Liver (tissue), 9 donors: Measurements from ENCODE around the gene SLC6A8. TPM values are rescaled to one million over a fixed set of nuclear protein-coding genes. Genes with fewer than 3 reads are reported as not detected.

Experiments
- DNase-seq: peaks from one replicate; pipeline ENCODE4 v3.0.0-alpha.2; 2017; ENCODE audit warnings: low spot score
- H3K27ac ChIP-seq, 2 donors: one replicate each; pipeline ENCODE4 v1.7.0; 2013; ENCODE audit warnings: inconsistent platforms in 2 of 2, low read length in 2 of 2, control low read depth in 1 of 2, low read depth in 1 of 2, mild to moderate bottlenecking in 1 of 2
- H3K27me3 ChIP-seq, 4 donors: one replicate each; pipeline versions ENCODE4 v1.6.1 to v1.7.0; 2013; ENCODE audit warnings: low read length in 3 of 4, inconsistent platforms in 1 of 4, mild to moderate bottlenecking in 1 of 4, moderate library complexity in 1 of 4; ENCODE audit not compliant: control insufficient read depth in 4 of 4, insufficient read depth in 4 of 4
- H3K36me3 ChIP-seq, 4 donors: one replicate each; pipeline versions ENCODE4 v1.6.1 to v1.7.0; 2013; ENCODE audit warnings: low read length in 3 of 4, mild to moderate bottlenecking in 3 of 4, low read depth in 1 of 4, moderate library complexity in 1 of 4; ENCODE audit not compliant: control insufficient read depth in 4 of 4, insufficient read depth in 3 of 4
- H3K4me1 ChIP-seq, 4 donors: one replicate each; pipeline versions ENCODE4 v1.6.1 to v1.7.0; 2013; ENCODE audit warnings: low read length in 3 of 4, mild to moderate bottlenecking in 3 of 4, moderate library complexity in 1 of 4; ENCODE audit not compliant: control insufficient read depth in 4 of 4, insufficient read depth in 4 of 4
- H3K4me3 ChIP-seq, 3 donors: one replicate each; pipeline versions ENCODE4 v1.6.1 to v1.7.0; 2013; ENCODE audit warnings: low read length in 3 of 3, control low read depth in 1 of 3, low read depth in 1 of 3, mild to moderate bottlenecking in 1 of 3
- H3K9ac ChIP-seq, 2 donors: one replicate each; pipeline ENCODE4 v1.7.0; 2013; ENCODE audit warnings: low read length in 2 of 2, mild to moderate bottlenecking in 2 of 2, moderate library complexity in 2 of 2, control low read depth in 1 of 2, low read depth in 1 of 2
- H3K9me3 ChIP-seq, 4 donors: one replicate each; pipeline versions ENCODE4 v1.6.1 to v1.7.0; 2013; ENCODE audit warnings: low read length in 3 of 4; ENCODE audit not compliant: control insufficient read depth in 4 of 4
- EGR1 ChIP-seq, 2 donors: IDR thresholded peaks; 2 replicates each; pipeline ENCODE4 v1.6.1; 2016 to 2018; ENCODE audit warnings: antibody characterized with exemption in 2 of 2, low read depth in 2 of 2
- FOXA1 ChIP-seq: IDR thresholded peaks from 2 replicates; pipeline ENCODE4 v1.6.1; 2016; ENCODE audit warnings: antibody characterized with exemption
- FOXA2 ChIP-seq: IDR thresholded peaks from 2 replicates; pipeline ENCODE4 v1.6.1; 2016; ENCODE audit warnings: antibody characterized with exemption
- HNF4A ChIP-seq, 2 donors: conservative IDR thresholded peaks; 2 replicates each; pipeline ENCODE4 v1.6.1; 2016; ENCODE audit warnings: antibody characterized with exemption in 2 of 2, mild to moderate bottlenecking in 2 of 2
- HNF4G ChIP-seq: IDR thresholded peaks from 2 replicates; pipeline ENCODE4 v1.6.1; 2016; ENCODE audit warnings: antibody characterized with exemption
- JUND ChIP-seq, 2 donors: IDR thresholded peaks; 2 replicates each; pipeline ENCODE4 v1.6.1; 2016; ENCODE audit warnings: antibody characterized with exemption in 2 of 2
- NR2F2 ChIP-seq: IDR thresholded peaks from 2 replicates; pipeline ENCODE4 v1.6.1; 2016; ENCODE audit warnings: antibody characterized with exemption
- RAD21 ChIP-seq, 2 donors: IDR thresholded peaks; 2 replicates each; pipeline ENCODE4 v1.6.1; 2016; ENCODE audit warnings: antibody characterized with exemption in 2 of 2, mild to moderate bottlenecking in 2 of 2
- RXRA ChIP-seq, 2 donors: IDR thresholded peaks; 2 replicates each; pipeline ENCODE4 v1.6.1; 2017 to 2018; ENCODE audit warnings: antibody characterized with exemption in 2 of 2, mild to moderate bottlenecking in 1 of 2
- SP1 ChIP-seq: IDR thresholded peaks from 2 replicates; pipeline ENCODE4 v1.6.1; 2018; ENCODE audit warnings: antibody characterized with exemption, mild to moderate bottlenecking
- TAF1 ChIP-seq: conservative IDR thresholded peaks from 2 replicates; pipeline ENCODE4 v1.6.1; 2016; ENCODE audit warnings: antibody characterized with exemption, mild to moderate bottlenecking
- WGBS: extraction: QIAGEN DNeasy Blood & Tissue Kit; methylation state at CpG from one replicate; pipeline ENCODE4 v1.1.7; 2013; 5-methylcytosine and 5-hydroxymethylcytosine counted together
- polyA plus RNA-seq, 2 donors: library from polyadenylated mRNA; stranded (reverse) in 1 of 2; unstranded in 1 of 2; fragments of 200-250 nt in 1 of 2; fragments of >200 nt in 1 of 2; fragmentation: Nextera tagmentation in 1 of 2; extraction: Ambion mirVana in 1 of 2; gene quantifications; one replicate each; pipeline versions ENCODE4 v1.2.1 to v1.2.3, GENCODE V29; 2013 to 2015
- total RNA-seq, 2 donors: library from RNA; depleted of rRNA; stranded (reverse); fragments of >200 nt; gene quantifications; one replicate each; pipeline ENCODE4 v1.2.3, GENCODE V29; 2014
- TF ChIP-seq, protein P1 (sequence below): IDR thresholded peaks from 2 replicates; pipeline ENCODE4 v1.6.1; 2016; ENCODE audit warnings: antibody characterized with exemption
- TF ChIP-seq, protein P2 (sequence below): IDR thresholded peaks from 2 replicates; pipeline ENCODE4 v1.6.1; 2016; ENCODE audit warnings: antibody characterized with exemption
- TF ChIP-seq, protein P3 (sequence below): fragments of 150-350 bp; IDR thresholded peaks from 2 replicates; pipeline ENCODE4 v1.5.1; 2017; ENCODE audit warnings: improper control_type of control experiment, low read depth, low read length; ENCODE audit not compliant: missing input control
- TF ChIP-seq, protein P4 (sequence below): IDR thresholded peaks from 2 replicates; pipeline ENCODE4 v1.6.1; 2016; ENCODE audit warnings: antibody characterized with exemption
- donor health status: healthy.
- donor health status: healthy.
- donor health status: healthy.
- donor health status: healthy.
- donor health status: healthy.

SLC6A8 gene
- total and polyA plus RNA-seq, 4 donors = 0.25 to 44.4 (median 1.4) TPM

DNA sequence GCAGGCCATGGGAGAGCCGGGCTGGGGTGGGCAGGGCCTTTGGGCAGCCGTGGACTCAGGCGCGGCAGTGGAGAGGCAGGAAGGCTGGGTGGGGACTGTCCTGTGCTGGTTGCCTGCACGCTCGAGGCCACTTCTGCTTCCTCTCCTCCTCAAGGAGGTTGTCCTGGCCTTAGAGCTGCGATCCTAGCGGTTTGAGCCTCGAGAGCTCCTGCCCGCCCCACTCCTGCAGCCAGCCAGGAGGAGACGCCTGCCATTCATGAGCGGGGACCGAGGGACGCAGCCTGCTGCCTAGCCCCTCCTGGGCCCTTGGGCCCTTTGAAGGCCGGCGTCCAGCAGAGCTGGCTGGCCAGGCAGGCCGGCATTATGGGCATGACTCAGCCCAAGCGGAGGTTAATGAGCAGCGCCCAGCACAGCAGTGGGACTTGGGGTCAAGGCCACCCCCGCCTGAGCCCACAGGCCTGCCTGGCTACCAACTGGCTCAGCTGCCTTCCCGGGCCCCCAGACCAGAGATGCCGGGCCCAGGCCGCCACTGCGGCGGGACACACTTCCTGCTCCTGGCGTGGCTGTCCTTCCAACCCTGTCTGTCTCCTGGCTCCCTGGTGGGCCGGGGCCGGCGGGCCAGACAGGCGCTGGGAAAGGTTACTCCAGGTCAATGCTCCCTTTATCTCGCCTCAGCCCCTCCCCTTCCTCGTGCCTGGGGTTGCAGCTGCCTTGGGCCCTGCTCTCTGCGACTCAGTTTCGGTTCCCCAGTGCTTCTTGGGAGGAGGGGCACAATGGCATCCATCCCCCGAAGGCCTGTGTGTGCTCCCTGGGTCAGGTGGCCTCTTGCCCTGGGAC is 38.8 kb downstream of the SLC6A8 start:
- peak; percentile 44 for DNase-seq
- 11% methylated on average over 35 of the region's 35 CpGs for WGBS
- peak overlapping the region in 1 of 3 donors; percentile 82 for H3K4me3 ChIP-seq
- TF ChIP-seq NR2F2 (peak; percentile 25), FOXA2 (no peak), TAF1 (no peak), RAD21 (IDR thresholded peaks at IDR 0.05) (no peak), SP1 (peak; percentile 32), FOXA1 (no peak), JUND (IDR thresholded peaks at IDR 0.05) (no peak), HNF4G (no peak), EGR1 (IDR thresholded peaks at IDR 0.05; ENCODE audit: low read depth in 2 of 2) (no peak), HNF4A (conservative IDR thresholded peaks at IDR 0.05) (peak in 1 of 2 donors; percentile 25), RXRA (IDR thresholded peaks at IDR 0.05) (peak; percentile 64 to 74)
- TF ChIP-seq, protein P1, sequence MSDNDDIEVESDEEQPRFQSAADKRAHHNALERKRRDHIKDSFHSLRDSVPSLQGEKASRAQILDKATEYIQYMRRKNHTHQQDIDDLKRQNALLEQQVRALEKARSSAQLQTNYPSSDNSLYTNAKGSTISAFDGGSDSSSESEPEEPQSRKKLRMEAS = no peak
- TF ChIP-seq, protein P2, sequence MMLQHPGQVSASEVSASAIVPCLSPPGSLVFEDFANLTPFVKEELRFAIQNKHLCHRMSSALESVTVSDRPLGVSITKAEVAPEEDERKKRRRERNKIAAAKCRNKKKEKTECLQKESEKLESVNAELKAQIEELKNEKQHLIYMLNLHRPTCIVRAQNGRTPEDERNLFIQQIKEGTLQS = no peak
- TF ChIP-seq, protein P3, sequence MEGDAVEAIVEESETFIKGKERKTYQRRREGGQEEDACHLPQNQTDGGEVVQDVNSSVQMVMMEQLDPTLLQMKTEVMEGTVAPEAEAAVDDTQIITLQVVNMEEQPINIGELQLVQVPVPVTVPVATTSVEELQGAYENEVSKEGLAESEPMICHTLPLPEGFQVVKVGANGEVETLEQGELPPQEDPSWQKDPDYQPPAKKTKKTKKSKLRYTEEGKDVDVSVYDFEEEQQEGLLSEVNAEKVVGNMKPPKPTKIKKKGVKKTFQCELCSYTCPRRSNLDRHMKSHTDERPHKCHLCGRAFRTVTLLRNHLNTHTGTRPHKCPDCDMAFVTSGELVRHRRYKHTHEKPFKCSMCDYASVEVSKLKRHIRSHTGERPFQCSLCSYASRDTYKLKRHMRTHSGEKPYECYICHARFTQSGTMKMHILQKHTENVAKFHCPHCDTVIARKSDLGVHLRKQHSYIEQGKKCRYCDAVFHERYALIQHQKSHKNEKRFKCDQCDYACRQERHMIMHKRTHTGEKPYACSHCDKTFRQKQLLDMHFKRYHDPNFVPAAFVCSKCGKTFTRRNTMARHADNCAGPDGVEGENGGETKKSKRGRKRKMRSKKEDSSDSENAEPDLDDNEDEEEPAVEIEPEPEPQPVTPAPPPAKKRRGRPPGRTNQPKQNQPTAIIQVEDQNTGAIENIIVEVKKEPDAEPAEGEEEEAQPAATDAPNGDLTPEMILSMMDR = no peak
- TF ChIP-seq, protein P4, sequence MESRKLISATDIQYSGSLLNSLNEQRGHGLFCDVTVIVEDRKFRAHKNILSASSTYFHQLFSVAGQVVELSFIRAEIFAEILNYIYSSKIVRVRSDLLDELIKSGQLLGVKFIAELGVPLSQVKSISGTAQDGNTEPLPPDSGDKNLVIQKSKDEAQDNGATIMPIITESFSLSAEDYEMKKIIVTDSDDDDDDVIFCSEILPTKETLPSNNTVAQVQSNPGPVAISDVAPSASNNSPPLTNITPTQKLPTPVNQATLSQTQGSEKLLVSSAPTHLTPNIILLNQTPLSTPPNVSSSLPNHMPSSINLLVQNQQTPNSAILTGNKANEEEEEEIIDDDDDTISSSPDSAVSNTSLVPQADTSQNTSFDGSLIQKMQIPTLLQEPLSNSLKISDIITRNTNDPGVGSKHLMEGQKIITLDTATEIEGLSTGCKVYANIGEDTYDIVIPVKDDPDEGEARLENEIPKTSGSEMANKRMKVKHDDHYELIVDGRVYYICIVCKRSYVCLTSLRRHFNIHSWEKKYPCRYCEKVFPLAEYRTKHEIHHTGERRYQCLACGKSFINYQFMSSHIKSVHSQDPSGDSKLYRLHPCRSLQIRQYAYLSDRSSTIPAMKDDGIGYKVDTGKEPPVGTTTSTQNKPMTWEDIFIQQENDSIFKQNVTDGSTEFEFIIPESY = no peak
- H3K4me1 ChIP-seq = peaks cover 24 to 44% (median 37%) of the 10 kb centered on the region in 4 donors
- peak overlapping the region; percentile 86 to 88 for H3K27ac ChIP-seq
- H3K9me3 ChIP-seq = no peaks in the 10 kb centered on the region
- no peaks in the 10 kb centered on the region for H3K27me3 ChIP-seq
- peaks cover 0 to 2% (median 0%) of the 10 kb centered on the region in 4 donors for H3K36me3 ChIP-seq
- H3K9ac ChIP-seq = peak overlapping the region; percentile 13 to 47

DNA sequence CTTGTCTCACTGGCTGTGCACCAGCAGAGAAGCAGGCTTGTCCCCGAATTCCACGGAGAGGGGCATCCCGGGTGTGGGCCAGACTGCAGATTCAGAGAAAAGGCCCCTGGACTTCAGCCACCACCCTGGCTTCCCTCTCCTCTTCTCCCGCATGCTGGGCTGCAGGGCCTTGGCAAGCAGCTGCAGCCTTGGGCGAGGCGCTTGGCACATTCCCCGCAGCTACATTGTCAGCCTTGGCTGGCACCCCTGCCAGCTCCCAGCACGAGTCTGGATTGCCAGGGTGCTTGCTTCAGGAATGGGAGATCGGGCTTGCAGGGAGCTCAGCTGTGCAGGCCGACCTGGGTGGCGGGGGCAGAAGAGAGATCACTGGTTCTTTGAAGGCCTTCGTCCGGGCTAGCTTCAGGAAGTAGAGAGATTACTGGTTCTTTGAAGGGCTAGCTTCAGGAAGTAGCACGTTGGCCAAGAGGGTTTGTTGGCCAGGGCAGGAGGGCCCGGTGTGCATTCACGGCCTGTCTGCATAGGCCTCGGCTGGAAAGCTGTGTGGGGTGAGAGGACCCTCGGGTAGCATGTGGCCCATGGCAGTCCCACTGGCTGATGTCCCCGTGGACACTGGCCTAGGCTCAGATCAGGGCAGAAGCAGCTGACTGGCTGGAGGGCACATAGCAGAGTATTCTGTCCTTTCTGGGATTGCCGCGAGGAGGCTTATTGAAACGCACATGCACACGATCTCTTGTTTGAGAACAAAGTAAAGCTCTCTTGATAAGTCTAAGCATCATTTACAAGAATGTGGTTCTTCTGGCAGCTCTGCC is 39.6 kb downstream of the SLC6A8 start:
- Histone ChIP-seq H3K27ac (peak overlapping the region; percentile 86 to 88), H3K4me3 (peak overlapping the region in 1 of 3 donors; percentile 82)
- 20% methylated on average over 23 of the region's 23 CpGs for WGBS

More for the DNA sequence above, 39.6 kb downstream of the SLC6A8 start:
- Histone ChIP-seq H3K27me3 (no peaks in the 10 kb centered on the region), H3K36me3 (peaks cover 0 to 2% (median 0%) of the 10 kb centered on the region in 4 donors), H3K9me3 (no peaks in the 10 kb centered on the region), H3K4me1 (peaks cover 24 to 44% (median 38%) of the 10 kb centered on the region in 4 donors), H3K9ac (peak overlapping the region in 1 of 2 donors; percentile 47)
- TF ChIP-seq, protein P1 = peak; percentile 18
- TF ChIP-seq SP1 = no peak
- no peak for DNase-seq
